B cell (primary cell): ENCODE results near the gene SIGLEC5.

Experiments
- CTCF ChIP-seq: fragments of 200-600 bp; IDR thresholded peaks from one replicate; pipeline ENCODE4 v1.8.0; 2022; ENCODE audit warnings: antibody characterized with exemption, mild to moderate bottlenecking
- EZH2 ChIP-seq: IDR thresholded peaks from 2 replicates; pipeline ENCODE4 v1.6.1; 2012; ENCODE audit warnings: borderline replicate concordance, low read depth, mild to moderate bottlenecking, moderate library complexity, low read length; ENCODE audit not compliant: insufficient read depth, poor library complexity, severe bottlenecking

- TF ChIP-seq CTCF (no peak), EZH2 (no peak)
Observed at GRCh38 chr19:51587264-51588191, 42.7 kb downstream of the SIGLEC5 start.
